Liver (tissue), 9 donors: ENCODE results near the gene PTH2. TPM values are rescaled to one million over a fixed set of nuclear protein-coding genes. Genes with fewer than 3 reads are reported as not detected.

Experiments used
- DNase-seq: peaks from one replicate; pipeline ENCODE4 v3.0.0-alpha.2; 2017; ENCODE audit warnings: low spot score
- H3K27ac ChIP-seq, 2 donors: one replicate each; pipeline ENCODE4 v1.7.0; 2013; ENCODE audit warnings: inconsistent platforms in 2 of 2, low read length in 2 of 2, control low read depth in 1 of 2, low read depth in 1 of 2, mild to moderate bottlenecking in 1 of 2
- H3K27me3 ChIP-seq, 4 donors: one replicate each; pipeline versions ENCODE4 v1.6.1 to v1.7.0; 2013; ENCODE audit warnings: low read length in 3 of 4, inconsistent platforms in 1 of 4, mild to moderate bottlenecking in 1 of 4, moderate library complexity in 1 of 4; ENCODE audit not compliant: control insufficient read depth in 4 of 4, insufficient read depth in 4 of 4
- H3K36me3 ChIP-seq, 4 donors: one replicate each; pipeline versions ENCODE4 v1.6.1 to v1.7.0; 2013; ENCODE audit warnings: low read length in 3 of 4, mild to moderate bottlenecking in 3 of 4, low read depth in 1 of 4, moderate library complexity in 1 of 4; ENCODE audit not compliant: control insufficient read depth in 4 of 4, insufficient read depth in 3 of 4
- H3K4me1 ChIP-seq, 4 donors: one replicate each; pipeline versions ENCODE4 v1.6.1 to v1.7.0; 2013; ENCODE audit warnings: low read length in 3 of 4, mild to moderate bottlenecking in 3 of 4, moderate library complexity in 1 of 4; ENCODE audit not compliant: control insufficient read depth in 4 of 4, insufficient read depth in 4 of 4
- H3K4me3 ChIP-seq, 3 donors: one replicate each; pipeline versions ENCODE4 v1.6.1 to v1.7.0; 2013; ENCODE audit warnings: low read length in 3 of 3, control low read depth in 1 of 3, low read depth in 1 of 3, mild to moderate bottlenecking in 1 of 3
- H3K9ac ChIP-seq, 2 donors: one replicate each; pipeline ENCODE4 v1.7.0; 2013; ENCODE audit warnings: low read length in 2 of 2, mild to moderate bottlenecking in 2 of 2, moderate library complexity in 2 of 2, control low read depth in 1 of 2, low read depth in 1 of 2
- H3K9me3 ChIP-seq, 4 donors: one replicate each; pipeline versions ENCODE4 v1.6.1 to v1.7.0; 2013; ENCODE audit warnings: low read length in 3 of 4; ENCODE audit not compliant: control insufficient read depth in 4 of 4
- ATF3 ChIP-seq: IDR thresholded peaks from 2 replicates; pipeline ENCODE4 v1.6.1; 2016; ENCODE audit warnings: antibody characterized with exemption
- CTCF ChIP-seq: fragments of 150-350 bp; IDR thresholded peaks from 2 replicates; pipeline ENCODE4 v1.5.1; 2017; ENCODE audit warnings: improper control_type of control experiment, low read depth, low read length; ENCODE audit not compliant: missing input control
- EGR1 ChIP-seq, 2 donors: IDR thresholded peaks; 2 replicates each; pipeline ENCODE4 v1.6.1; 2016 to 2018; ENCODE audit warnings: antibody characterized with exemption in 2 of 2, low read depth in 2 of 2
- FOXA1 ChIP-seq: IDR thresholded peaks from 2 replicates; pipeline ENCODE4 v1.6.1; 2016; ENCODE audit warnings: antibody characterized with exemption
- FOXA2 ChIP-seq: IDR thresholded peaks from 2 replicates; pipeline ENCODE4 v1.6.1; 2016; ENCODE audit warnings: antibody characterized with exemption
- GABPA ChIP-seq, 2 donors: IDR thresholded peaks in 1 of 2; conservative IDR thresholded peaks in 1 of 2; 2 replicates each; pipeline ENCODE4 v1.6.1; 2016; ENCODE audit warnings: antibody characterized with exemption in 2 of 2, mild to moderate bottlenecking in 1 of 2, moderate library complexity in 1 of 2
- HNF4A ChIP-seq, 2 donors: conservative IDR thresholded peaks; 2 replicates each; pipeline ENCODE4 v1.6.1; 2016; ENCODE audit warnings: antibody characterized with exemption in 2 of 2, mild to moderate bottlenecking in 2 of 2
- HNF4G ChIP-seq: IDR thresholded peaks from 2 replicates; pipeline ENCODE4 v1.6.1; 2016; ENCODE audit warnings: antibody characterized with exemption
- JUND ChIP-seq, 2 donors: IDR thresholded peaks; 2 replicates each; pipeline ENCODE4 v1.6.1; 2016; ENCODE audit warnings: antibody characterized with exemption in 2 of 2
- MAX ChIP-seq: IDR thresholded peaks from 2 replicates; pipeline ENCODE4 v1.6.1; 2016; ENCODE audit warnings: antibody characterized with exemption
- NR2F2 ChIP-seq: IDR thresholded peaks from 2 replicates; pipeline ENCODE4 v1.6.1; 2016; ENCODE audit warnings: antibody characterized with exemption
- RAD21 ChIP-seq, 2 donors: IDR thresholded peaks; 2 replicates each; pipeline ENCODE4 v1.6.1; 2016; ENCODE audit warnings: antibody characterized with exemption in 2 of 2, mild to moderate bottlenecking in 2 of 2
- REST ChIP-seq: IDR thresholded peaks from 2 replicates; pipeline ENCODE4 v1.6.1; 2016; ENCODE audit warnings: antibody characterized with exemption, mild to moderate bottlenecking
- RXRA ChIP-seq, 2 donors: IDR thresholded peaks; 2 replicates each; pipeline ENCODE4 v1.6.1; 2017 to 2018; ENCODE audit warnings: antibody characterized with exemption in 2 of 2, mild to moderate bottlenecking in 1 of 2
- SP1 ChIP-seq: IDR thresholded peaks from 2 replicates; pipeline ENCODE4 v1.6.1; 2018; ENCODE audit warnings: antibody characterized with exemption, mild to moderate bottlenecking
- TAF1 ChIP-seq: conservative IDR thresholded peaks from 2 replicates; pipeline ENCODE4 v1.6.1; 2016; ENCODE audit warnings: antibody characterized with exemption, mild to moderate bottlenecking
- WGBS: extraction: QIAGEN DNeasy Blood & Tissue Kit; methylation state at CpG from one replicate; pipeline ENCODE4 v1.1.7; 2013; 5-methylcytosine and 5-hydroxymethylcytosine counted together
- polyA plus RNA-seq, 2 donors: library from polyadenylated mRNA; stranded (reverse) in 1 of 2; unstranded in 1 of 2; fragments of 200-250 nt in 1 of 2; fragments of >200 nt in 1 of 2; fragmentation: Nextera tagmentation in 1 of 2; extraction: Ambion mirVana in 1 of 2; gene quantifications; one replicate each; pipeline versions ENCODE4 v1.2.1 to v1.2.3, GENCODE V29; 2013 to 2015
- total RNA-seq, 2 donors: library from RNA; depleted of rRNA; stranded (reverse); fragments of >200 nt; gene quantifications; one replicate each; pipeline ENCODE4 v1.2.3, GENCODE V29; 2014
- TF ChIP-seq, protein P1 (sequence below): IDR thresholded peaks from 2 replicates; pipeline ENCODE4 v1.6.1; 2016; ENCODE audit warnings: antibody characterized with exemption
- donor health status: healthy.
- donor health status: healthy.
- donor health status: healthy.
- donor health status: healthy.
- donor health status: healthy.

The PTH2 gene
- total and polyA plus RNA-seq, 4 donors, result not detected

- TF ChIP-seq CTCF, result no peak
Measured at GRCh38 chr19:49430678-49431329, 7.6 kb upstream of the PTH2 start (continued).

DNA sequence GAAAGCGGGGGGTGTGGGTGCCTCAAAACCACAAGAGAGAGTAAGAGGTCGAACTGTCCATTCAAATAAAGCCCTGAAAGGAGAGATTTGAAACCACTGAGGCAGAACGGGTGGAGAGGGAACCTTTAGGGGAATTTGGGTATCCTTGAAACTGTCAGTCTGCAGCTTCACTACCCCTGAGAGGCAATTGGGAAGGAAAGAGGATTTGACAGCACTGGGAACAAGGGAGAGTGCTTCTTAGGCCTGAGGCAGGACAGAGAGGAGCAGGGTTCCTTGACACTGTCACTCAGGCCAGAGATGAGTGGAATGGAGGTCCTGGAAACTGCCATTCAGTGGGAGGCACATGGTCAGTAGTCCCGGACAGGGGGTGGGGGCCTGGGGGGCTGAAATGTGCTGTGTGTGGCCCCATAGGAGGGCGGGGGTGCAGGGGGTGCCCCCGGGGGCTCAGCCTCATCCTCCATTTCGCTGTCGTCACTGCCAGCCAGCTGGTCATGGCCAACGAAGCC is 7.0 kb upstream of the PTH2 start:
- TF ChIP-seq TAF1, result no peak
- TF ChIP-seq MAX, result no peak
- TF ChIP-seq, protein P1, sequence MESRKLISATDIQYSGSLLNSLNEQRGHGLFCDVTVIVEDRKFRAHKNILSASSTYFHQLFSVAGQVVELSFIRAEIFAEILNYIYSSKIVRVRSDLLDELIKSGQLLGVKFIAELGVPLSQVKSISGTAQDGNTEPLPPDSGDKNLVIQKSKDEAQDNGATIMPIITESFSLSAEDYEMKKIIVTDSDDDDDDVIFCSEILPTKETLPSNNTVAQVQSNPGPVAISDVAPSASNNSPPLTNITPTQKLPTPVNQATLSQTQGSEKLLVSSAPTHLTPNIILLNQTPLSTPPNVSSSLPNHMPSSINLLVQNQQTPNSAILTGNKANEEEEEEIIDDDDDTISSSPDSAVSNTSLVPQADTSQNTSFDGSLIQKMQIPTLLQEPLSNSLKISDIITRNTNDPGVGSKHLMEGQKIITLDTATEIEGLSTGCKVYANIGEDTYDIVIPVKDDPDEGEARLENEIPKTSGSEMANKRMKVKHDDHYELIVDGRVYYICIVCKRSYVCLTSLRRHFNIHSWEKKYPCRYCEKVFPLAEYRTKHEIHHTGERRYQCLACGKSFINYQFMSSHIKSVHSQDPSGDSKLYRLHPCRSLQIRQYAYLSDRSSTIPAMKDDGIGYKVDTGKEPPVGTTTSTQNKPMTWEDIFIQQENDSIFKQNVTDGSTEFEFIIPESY, result no peak
- no peak for TF ChIP-seq GABPA (IDR thresholded peaks at IDR 0.05 in 1 of 2, conservative IDR thresholded peaks at IDR 0.05 in 1 of 2)
- no peak for TF ChIP-seq RXRA (IDR thresholded peaks at IDR 0.05)
- TF ChIP-seq ATF3, result no peak
- no peak for TF ChIP-seq RAD21 (IDR thresholded peaks at IDR 0.05)
- TF ChIP-seq FOXA1, result no peak
- no peak for TF ChIP-seq FOXA2
- TF ChIP-seq JUND (IDR thresholded peaks at IDR 0.05), result no peak
- TF ChIP-seq SP1, result no peak
- no peak for TF ChIP-seq EGR1 (IDR thresholded peaks at IDR 0.05; ENCODE audit: low read depth in 2 of 2)
- no peak for TF ChIP-seq NR2F2
- TF ChIP-seq HNF4G, result no peak
- no peak for TF ChIP-seq REST
- TF ChIP-seq HNF4A (conservative IDR thresholded peaks at IDR 0.05), result no peak
- no peak for TF ChIP-seq CTCF
- peaks cover 0 to 22% (median 19%) of the 10 kb centered on the region in 4 donors for H3K27me3 ChIP-seq
- H3K9me3 ChIP-seq, result peaks cover 0 to 2% (median 0%) of the 10 kb centered on the region in 4 donors
- H3K4me1 ChIP-seq, result peaks cover 0 to 2% (median 0%) of the 10 kb centered on the region in 4 donors
- H3K9ac ChIP-seq, result no peak overlapping the region
- no peak overlapping the region for H3K4me3 ChIP-seq
- no peak overlapping the region for H3K27ac ChIP-seq
- no peak for DNase-seq
- no peaks in the 10 kb centered on the region for H3K36me3 ChIP-seq
- 62% methylated on average over 9 of the region's 9 CpGs for WGBS
